HT1080 (cell line): ENCODE results near the gene PRKN. TPM values are rescaled to one million over a fixed set of nuclear protein-coding genes. Genes with fewer than 3 reads are reported as not detected.

Experiments
- DNase-seq: peaks from one replicate; pipeline ENCODE4 v3.0.0-alpha.2; 2015; ENCODE audit warnings: low read depth
- total RNA-seq: library from RNA; depleted of rRNA; stranded (reverse); fragments of >200 nt; shearing (Covaris generic); gene quantifications from 2 replicates; pipeline ENCODE4 v1.2.3, GENCODE V29; 2014

The PRKN gene
- total RNA-seq, 1 experiment from 2014 or later = not detected

GRCh38 chr6:162388383-162388777 lies 339.2 kb downstream of the PRKN start:
- DNase-seq = no peak

GRCh38 chr6:162387718-162388382 lies 339.7 kb downstream of the PRKN start:
- no peak for DNase-seq

GRCh38 chr6:162385980-162386379 lies 341.6 kb downstream of the PRKN start:
- DNase-seq = peak; percentile 36

DNA sequence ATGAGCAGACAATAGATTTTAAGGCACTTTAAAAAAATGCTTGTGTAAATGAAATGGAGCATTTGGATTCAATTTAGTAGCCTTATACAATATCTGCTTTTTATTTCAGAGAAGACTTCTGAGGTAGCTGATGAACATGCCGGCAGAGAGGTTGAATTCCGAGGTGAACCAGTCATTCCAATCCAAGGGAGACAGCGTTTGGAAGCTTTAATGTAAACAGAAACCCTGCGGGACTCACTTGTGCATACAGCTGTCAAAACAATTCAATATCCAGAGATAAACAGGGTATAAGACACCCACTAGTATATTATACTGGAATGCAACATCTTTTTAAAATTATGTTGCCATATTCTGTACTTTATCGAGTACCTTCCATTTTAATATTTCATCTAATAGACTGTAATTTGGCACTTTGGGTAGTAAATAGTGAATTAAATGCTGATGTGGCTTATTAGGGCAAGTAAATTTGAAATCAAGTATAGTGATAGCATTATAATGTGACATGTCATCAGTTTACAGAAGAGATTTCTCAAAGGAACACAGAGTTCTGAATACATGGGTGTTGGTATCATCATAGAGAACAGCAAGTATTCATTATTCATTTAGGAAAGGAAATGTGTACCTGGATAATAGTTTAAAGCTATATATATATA lies 347.7 kb downstream of the PRKN start:
- DNase-seq = no peak

- no peak for DNase-seq
Observed at GRCh38 chr6:162377735-162378134, 349.8 kb downstream of the PRKN start.

- no peak for DNase-seq
Observed at GRCh38 chr6:162373868-162374267, 353.7 kb downstream of the PRKN start.

DNA sequence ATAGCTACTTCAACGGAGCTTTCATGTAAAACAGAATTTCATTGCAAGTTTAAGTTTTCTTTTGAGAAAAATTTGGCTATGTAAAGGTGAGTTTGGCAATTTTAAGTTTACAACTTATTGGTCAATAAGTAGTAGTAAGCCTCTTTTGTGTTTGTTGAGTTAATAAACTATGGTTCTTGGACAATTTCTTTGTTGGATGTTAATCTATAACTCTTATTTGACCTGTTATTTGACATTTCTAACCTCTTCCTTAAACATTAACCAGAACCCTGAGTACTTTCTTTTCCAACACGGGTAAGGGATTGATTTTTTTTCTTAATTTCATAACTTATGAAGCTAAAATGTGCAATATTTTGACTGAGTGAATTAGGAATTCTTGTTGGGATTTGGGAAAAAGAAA lies 354.4 kb downstream of the PRKN start:
- no peak for DNase-seq

GRCh38 chr6:162372106-162372505 lies 355.5 kb downstream of the PRKN start:
- no peak for DNase-seq

- DNase-seq = peak; percentile 20
Observed at GRCh38 chr6:162371121-162371520, 356.4 kb downstream of the PRKN start.

DNA sequence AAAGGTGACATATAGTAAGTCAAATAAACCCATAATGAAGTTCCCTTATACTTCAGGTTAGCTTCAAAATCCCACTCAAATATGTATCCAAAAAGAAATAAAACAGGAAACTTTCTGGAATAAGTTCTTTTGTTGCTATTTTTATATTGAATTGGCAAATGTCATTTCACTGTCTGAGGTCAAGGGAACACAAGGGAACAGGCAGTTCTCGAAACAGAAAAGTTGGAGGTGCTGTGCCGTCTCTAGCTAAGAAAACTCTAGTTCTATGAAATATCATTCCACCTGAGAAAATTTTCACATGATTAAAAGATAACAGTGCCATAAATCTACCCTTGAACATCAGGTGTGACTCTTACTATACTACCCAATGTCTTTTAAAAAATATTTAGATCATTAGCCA lies 358.5 kb downstream of the PRKN start:
- DNase-seq = no peak

DNA sequence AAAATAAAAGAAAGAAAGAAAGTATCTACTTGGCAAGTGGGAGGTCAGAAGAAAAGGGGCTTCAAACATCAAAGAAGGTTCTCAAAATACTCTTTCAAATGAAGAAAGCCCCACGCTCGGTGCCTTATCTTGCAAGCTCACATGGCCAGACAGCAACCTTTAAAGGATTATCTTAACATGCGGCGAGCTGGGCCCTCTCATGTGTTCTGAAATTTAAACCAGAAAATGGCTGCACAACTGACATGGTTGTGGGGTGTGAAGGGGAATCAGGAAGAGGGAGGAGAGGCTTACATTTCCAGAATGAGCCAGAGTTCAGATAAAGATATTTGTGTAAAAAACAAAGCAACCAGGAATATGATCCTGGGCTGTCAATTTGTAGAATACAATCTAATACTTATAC lies 363.1 kb downstream of the PRKN start:
- no peak for DNase-seq

DNA sequence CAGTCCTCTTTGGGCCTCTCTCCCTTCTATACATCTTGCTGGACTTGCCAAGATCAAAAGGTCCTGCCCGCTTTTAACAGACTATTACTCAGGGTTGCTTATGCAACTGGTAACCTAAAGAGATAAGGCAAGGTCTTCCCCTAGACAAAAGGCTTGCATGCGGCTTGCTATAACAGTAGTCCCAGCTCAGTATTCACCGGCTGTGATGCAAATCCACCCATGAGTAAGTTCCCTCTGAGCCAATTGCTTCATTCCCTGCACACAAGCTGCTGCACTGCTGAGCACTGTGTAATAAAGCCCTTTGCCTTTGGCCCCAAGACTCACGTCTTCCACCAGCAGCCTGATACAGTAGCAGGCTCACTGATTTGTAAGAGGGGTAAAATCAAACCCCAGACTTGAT lies 363.8 kb downstream of the PRKN start:
- DNase-seq = peak; percentile 34

- no peak for DNase-seq
Observed at GRCh38 chr6:162360901-162361567, 366.5 kb downstream of the PRKN start.

GRCh38 chr6:162358625-162359024 lies 368.9 kb downstream of the PRKN start:
- no peak for DNase-seq

- peak; percentile 69 for DNase-seq
Observed at GRCh38 chr6:162345051-162345511, 382.5 kb downstream of the PRKN start.

DNA sequence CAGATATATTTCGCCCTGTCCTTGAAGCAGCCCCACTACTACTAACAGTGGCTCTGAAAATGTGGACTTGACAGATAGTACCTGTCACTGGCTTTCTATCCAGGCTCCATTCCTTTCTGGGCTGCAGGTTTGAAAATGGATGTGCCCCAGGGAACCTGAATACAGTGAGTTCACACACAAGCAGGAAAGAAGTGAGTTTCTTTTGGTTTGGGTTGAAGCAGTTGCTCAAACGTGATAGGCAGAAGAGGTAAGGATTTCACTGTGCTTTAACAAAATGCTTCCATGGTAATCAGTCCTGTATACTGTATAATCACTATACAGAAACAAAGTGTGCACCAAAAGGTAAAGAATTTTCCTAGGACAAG lies 382.9 kb downstream of the PRKN start:
- no peak for DNase-seq

- peak; percentile 30 for DNase-seq
Observed at GRCh38 chr6:162343936-162344645, 383.5 kb downstream of the PRKN start.

GRCh38 chr6:162343198-162343935 lies 384.2 kb downstream of the PRKN start:
- no peak for DNase-seq

GRCh38 chr6:162337412-162337811 lies 390.2 kb downstream of the PRKN start:
- DNase-seq = no peak

DNA sequence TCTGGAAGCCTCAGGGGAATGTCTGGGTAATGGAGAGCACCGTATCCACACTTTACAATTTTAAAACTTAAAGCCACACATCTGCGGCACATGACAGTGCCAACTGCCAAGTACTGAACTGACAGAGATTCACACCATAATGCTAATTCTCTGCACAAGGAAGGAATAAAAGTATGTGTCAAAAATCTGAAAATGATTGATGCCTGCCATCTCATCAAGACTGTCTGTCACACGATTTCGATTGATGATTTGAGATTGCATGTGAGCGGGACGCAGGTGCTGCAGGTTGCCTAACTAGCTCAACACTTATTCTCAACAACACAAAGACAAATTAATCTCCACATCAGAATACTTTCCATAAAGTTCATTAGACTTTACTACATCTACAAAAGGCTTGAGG lies 391.2 kb downstream of the PRKN start:
- no peak for DNase-seq

DNA sequence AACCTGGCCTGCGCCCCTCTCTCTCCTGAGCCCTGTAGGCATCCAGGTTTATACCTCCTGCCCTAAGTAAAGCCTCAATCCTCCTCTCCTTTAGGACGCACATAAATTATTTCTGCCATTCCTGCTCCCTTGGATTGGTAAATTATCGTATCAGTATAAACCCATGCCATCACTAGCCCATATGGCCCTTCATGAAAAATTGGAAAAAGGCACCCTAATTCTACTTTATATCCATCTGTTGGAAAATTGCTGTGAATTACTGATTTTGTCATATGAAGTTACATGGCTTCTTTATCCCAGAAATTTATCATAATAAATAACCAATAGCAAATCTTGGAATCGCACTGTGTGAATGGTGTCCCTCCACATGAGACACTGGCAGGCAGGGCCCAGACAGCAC lies 395.2 kb downstream of the PRKN start:
- DNase-seq = no peak
